Upper lobe of left lung (tissue), 4 donors: ENCODE data around the gene SCG5.

ENCODE experiments used
- EP300 ChIP-seq, 4 donors: sonication (generic); formaldehyde crosslinking; IDR thresholded peaks; one replicate each; pipeline ENCODE4 v1.5.1; 2017; ENCODE audit warnings: antibody characterized with exemption in 4 of 4, control low read depth in 2 of 4
- POLR2A ChIP-seq, 4 donors: fragments of 450-650 bp; IDR thresholded peaks; one replicate each; pipeline ENCODE4 v1.5.1; 2016 to 2017; ENCODE audit warnings: antibody characterized with exemption in 4 of 4, mild to moderate bottlenecking in 2 of 4
- TF ChIP-seq, protein P1 (sequence below), 6 experiments: fragments of 450-650 bp in 4 of 6; fragments of 200-600 bp in 2 of 6; sonication (generic) in 2 of 6; IDR thresholded peaks; one replicate each; pipeline ENCODE4 v1.5.1; 2016 to 2019; ENCODE audit warnings: antibody characterized with exemption in 6 of 6

DNA sequence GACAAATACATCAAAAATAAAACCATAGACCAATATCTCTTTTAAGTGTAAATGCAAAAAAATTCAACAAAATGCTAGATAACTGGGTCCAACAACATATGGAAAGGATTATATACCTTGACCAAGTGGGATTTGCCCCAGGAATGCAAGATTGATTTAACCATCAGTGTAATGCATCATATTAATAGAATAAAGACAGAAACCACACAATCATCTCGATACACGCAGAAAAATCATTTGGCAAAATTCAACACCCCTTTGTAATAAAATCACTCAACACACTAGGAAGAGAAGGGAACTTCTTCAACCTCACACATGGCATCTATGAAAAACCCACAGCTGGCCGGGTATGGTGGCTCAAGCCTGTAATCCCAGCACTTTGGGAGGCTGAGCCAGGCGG, 95.8 kb downstream of the SCG5 start:
- TF ChIP-seq, protein P1, sequence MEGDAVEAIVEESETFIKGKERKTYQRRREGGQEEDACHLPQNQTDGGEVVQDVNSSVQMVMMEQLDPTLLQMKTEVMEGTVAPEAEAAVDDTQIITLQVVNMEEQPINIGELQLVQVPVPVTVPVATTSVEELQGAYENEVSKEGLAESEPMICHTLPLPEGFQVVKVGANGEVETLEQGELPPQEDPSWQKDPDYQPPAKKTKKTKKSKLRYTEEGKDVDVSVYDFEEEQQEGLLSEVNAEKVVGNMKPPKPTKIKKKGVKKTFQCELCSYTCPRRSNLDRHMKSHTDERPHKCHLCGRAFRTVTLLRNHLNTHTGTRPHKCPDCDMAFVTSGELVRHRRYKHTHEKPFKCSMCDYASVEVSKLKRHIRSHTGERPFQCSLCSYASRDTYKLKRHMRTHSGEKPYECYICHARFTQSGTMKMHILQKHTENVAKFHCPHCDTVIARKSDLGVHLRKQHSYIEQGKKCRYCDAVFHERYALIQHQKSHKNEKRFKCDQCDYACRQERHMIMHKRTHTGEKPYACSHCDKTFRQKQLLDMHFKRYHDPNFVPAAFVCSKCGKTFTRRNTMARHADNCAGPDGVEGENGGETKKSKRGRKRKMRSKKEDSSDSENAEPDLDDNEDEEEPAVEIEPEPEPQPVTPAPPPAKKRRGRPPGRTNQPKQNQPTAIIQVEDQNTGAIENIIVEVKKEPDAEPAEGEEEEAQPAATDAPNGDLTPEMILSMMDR (IDR thresholded peaks at IDR 0.05), result no peak
- TF ChIP-seq POLR2A (IDR thresholded peaks at IDR 0.05) (no peak), EP300 (IDR thresholded peaks at IDR 0.05) (no peak)
